ENCODE data around the gene CYP3A5. TPM values are rescaled to one million over a fixed set of nuclear protein-coding genes. Genes with fewer than 3 reads are reported as not detected.

The CYP3A5 gene
- total RNA-seq, 1 donor from 2014 or later = 0.07 TPM

- Histone ChIP-seq H3K79me2 (ENCODE audit: insufficient read depth, low read length) (no peaks in the 10 kb centered on the region), H3K27me3 (ENCODE audit: insufficient read depth, low read length) (no peaks in the 10 kb centered on the region), H3K36me3 (ENCODE audit: insufficient read depth, low read length) (no peaks in the 10 kb centered on the region), H3K4me2 (ENCODE audit: low read length) (no peak overlapping the region), H3K27ac (ENCODE audit: low read depth, low read length) (no peak overlapping the region), H3K4me1 (ENCODE audit: insufficient read depth, low read length) (no peaks in the 10 kb centered on the region), H4K20me1 (ENCODE audit: insufficient read depth, low read length) (no peaks in the 10 kb centered on the region), H3K9me3 (ENCODE audit: insufficient read depth, low read depth, low read length) (no peaks in the 10 kb centered on the region), H3K4me3 (ENCODE audit: insufficient read depth, low read depth, low read length) (no peak overlapping the region), H3K9ac (ENCODE audit: low read length) (no peak overlapping the region), H2AFZ (ENCODE audit: low read depth, low read length) (no peak overlapping the region)
- Mint-ChIP-seq H3K27ac (ENCODE audit: unreplicated experiment) (no peak overlapping the region), H3K9me3 (ENCODE audit: unreplicated experiment) (peaks cover 3% of the 10 kb centered on the region), H3K36me3 (ENCODE audit: low read depth, unreplicated experiment) (no peaks in the 10 kb centered on the region), H3K4me3 (ENCODE audit: unreplicated experiment) (no peak overlapping the region), H3K4me1 (ENCODE audit: low read depth, unreplicated experiment) (no peaks in the 10 kb centered on the region), H3K27me3 (ENCODE audit: low read depth, unreplicated experiment) (peaks cover 43% of the 10 kb centered on the region)
- DNase-seq (ENCODE audit: low read depth) = no peak
- FAIRE-seq = no peak
- TF ChIP-seq CTCF (IDR thresholded peaks at IDR 0.05; ENCODE audit: insufficient read depth, low read depth, low read length) = no peak
- TF ChIP-seq EZH2 (IDR thresholded peaks at IDR 0.05; ENCODE audit: insufficient read depth, low read length) = no peak
Observed at GRCh38 chr7:99607548-99607947, 72.2 kb downstream of the CYP3A5 start.

GRCh38 chr7:99606531-99606930 lies 73.3 kb downstream of the CYP3A5 start:
- H3K36me3 ChIP-seq (ENCODE audit: insufficient read depth, low read length) = no peaks in the 10 kb centered on the region
- Mint-ChIP-seq H3K4me1 (ENCODE audit: low read depth, unreplicated experiment) (no peaks in the 10 kb centered on the region), H3K36me3 (ENCODE audit: low read depth, unreplicated experiment) (no peaks in the 10 kb centered on the region), H3K27me3 (ENCODE audit: low read depth, unreplicated experiment) (peaks cover 38% of the 10 kb centered on the region), H3K27ac (ENCODE audit: unreplicated experiment) (no peak overlapping the region), H3K9me3 (ENCODE audit: unreplicated experiment) (peaks cover 3% of the 10 kb centered on the region), H3K4me3 (ENCODE audit: unreplicated experiment) (no peak overlapping the region)
- FAIRE-seq (no peak), DNase-seq (ENCODE audit: low read depth) (no peak)
- H3K4me3 ChIP-seq (ENCODE audit: insufficient read depth, low read depth, low read length) = no peak overlapping the region
- H3K4me2 ChIP-seq (ENCODE audit: low read length) = no peak overlapping the region
- no peak overlapping the region for H2AFZ ChIP-seq (ENCODE audit: low read depth, low read length)
- H3K9me3 ChIP-seq (ENCODE audit: insufficient read depth, low read depth, low read length) = no peaks in the 10 kb centered on the region
- no peaks in the 10 kb centered on the region for H3K79me2 ChIP-seq (ENCODE audit: insufficient read depth, low read length)
- H3K27ac ChIP-seq (ENCODE audit: low read depth, low read length) = no peak overlapping the region
- TF ChIP-seq CTCF (IDR thresholded peaks at IDR 0.05; ENCODE audit: insufficient read depth, low read depth, low read length) (no peak), EZH2 (IDR thresholded peaks at IDR 0.05; ENCODE audit: insufficient read depth, low read length) (no peak)
- no peaks in the 10 kb centered on the region for H3K4me1 ChIP-seq (ENCODE audit: insufficient read depth, low read length)
- no peaks in the 10 kb centered on the region for H3K27me3 ChIP-seq (ENCODE audit: insufficient read depth, low read length)
- H4K20me1 ChIP-seq (ENCODE audit: insufficient read depth, low read length) = no peaks in the 10 kb centered on the region
- no peak overlapping the region for H3K9ac ChIP-seq (ENCODE audit: low read length)

GRCh38 chr7:99605527-99605926 lies 74.3 kb downstream of the CYP3A5 start:
- H3K27me3 Mint-ChIP-seq (ENCODE audit: low read depth, unreplicated experiment) = peaks cover 41% of the 10 kb centered on the region
- H3K27ac Mint-ChIP-seq (ENCODE audit: unreplicated experiment) = no peak overlapping the region
- no peaks in the 10 kb centered on the region for H4K20me1 ChIP-seq (ENCODE audit: insufficient read depth, low read length)
- no peaks in the 10 kb centered on the region for H3K9me3 ChIP-seq (ENCODE audit: insufficient read depth, low read depth, low read length)
- H3K36me3 Mint-ChIP-seq (ENCODE audit: low read depth, unreplicated experiment) = no peaks in the 10 kb centered on the region
- no peaks in the 10 kb centered on the region for H3K4me1 ChIP-seq (ENCODE audit: insufficient read depth, low read length)
- H3K27me3 ChIP-seq (ENCODE audit: insufficient read depth, low read length) = no peaks in the 10 kb centered on the region
- TF ChIP-seq CTCF (IDR thresholded peaks at IDR 0.05; ENCODE audit: insufficient read depth, low read depth, low read length) (no peak), EZH2 (IDR thresholded peaks at IDR 0.05; ENCODE audit: insufficient read depth, low read length) (no peak)
- H3K9me3 Mint-ChIP-seq (ENCODE audit: unreplicated experiment) = peaks cover 1% of the 10 kb centered on the region
- no peak overlapping the region for H2AFZ ChIP-seq (ENCODE audit: low read depth, low read length)
- no peak overlapping the region for H3K27ac ChIP-seq (ENCODE audit: low read depth, low read length)
- H3K4me2 ChIP-seq (ENCODE audit: low read length) = no peak overlapping the region
- H3K79me2 ChIP-seq (ENCODE audit: insufficient read depth, low read length) = no peaks in the 10 kb centered on the region
- no peaks in the 10 kb centered on the region for H3K36me3 ChIP-seq (ENCODE audit: insufficient read depth, low read length)
- H3K9ac ChIP-seq (ENCODE audit: low read length) = no peak overlapping the region
- FAIRE-seq (no peak), DNase-seq (ENCODE audit: low read depth) (no peak)
- H3K4me3 Mint-ChIP-seq (ENCODE audit: unreplicated experiment) = no peak overlapping the region
- no peaks in the 10 kb centered on the region for H3K4me1 Mint-ChIP-seq (ENCODE audit: low read depth, unreplicated experiment)
- H3K4me3 ChIP-seq (ENCODE audit: insufficient read depth, low read depth, low read length) = no peak overlapping the region
